PC-9 (cell line): ENCODE results near the gene RAB3GAP2. TPM values are rescaled to one million over a fixed set of nuclear protein-coding genes. Genes with fewer than 3 reads are reported as not detected.
"Not testable (repeated sequence)": the region's sequence is repeated elsewhere in the genome, so short reads cannot be mapped to it uniquely, and the experiment has no call there.

ENCODE experiments used
- BruUV-seq: library from RNA; stranded (reverse); fragments of 400-500 nt; replicated peaks from 2 replicates; lab custom pipeline; 2021; lab: Mats Ljungman, UMichigan
- CTCF ChIA-PET: fragments of 300-600 bp; sonication (Branson Sonifier 250); formaldehyde crosslinking; loops from one replicate; lab custom pipeline; 2022; ENCODE audit warnings: antibody characterized with exemption; lab: Charles Lee
- POLR2A ChIA-PET: fragments of 300-600 bp; sonication (Branson Sonifier 250); formaldehyde crosslinking; loops from one replicate; lab custom pipeline; 2022; ENCODE audit warnings: antibody characterized with exemption; ENCODE audit not compliant: unreplicated experiment; lab: Charles Lee
- DNase-seq, 2 experiments: peaks; one replicate each; pipeline versions ENCODE4 v3.0.0 to v3.0.0-alpha.2; 2015 to 2022; ENCODE audit warnings: mixed read lengths in 1 of 2
- H2AFZ ChIP-seq: fragments of 200-600 bp; sonication (generic); 2 replicates; pipeline ENCODE4 v1.8.1; 2017; ENCODE audit warnings: antibody characterized with exemption
- H3F3A ChIP-seq: fragments of 200-600 bp; sonication (generic); 2 replicates; pipeline ENCODE4 v1.8.1; 2017; ENCODE audit warnings: antibody characterized with exemption, mild to moderate bottlenecking, low read depth; ENCODE audit not compliant: insufficient read depth
- H3K27ac ChIP-seq: fragments of 200-600 bp; sonication (generic); 2 replicates; pipeline ENCODE4 v1.6.1; 2016; ENCODE audit warnings: mixed run types
- H3K27me3 ChIP-seq: fragments of 200-600 bp; sonication (generic); 2 replicates; pipeline ENCODE4 v1.6.1; 2016; ENCODE audit warnings: low read depth, mixed run types; ENCODE audit not compliant: insufficient read depth
- H3K36me3 ChIP-seq: fragments of 200-600 bp; sonication (generic); 2 replicates; pipeline ENCODE4 v1.6.1; 2016; ENCODE audit warnings: low read depth, mixed run types
- H3K4me1 ChIP-seq: fragments of 200-600 bp; sonication (generic); replicated peaks from 2 replicates; pipeline ENCODE4 v1.6.1; 2016; ENCODE audit warnings: mixed run types; ENCODE audit not compliant: insufficient read depth
- H3K4me2 ChIP-seq: fragments of 200-600 bp; sonication (generic); 2 replicates; pipeline ENCODE4 v1.6.1; 2017; ENCODE audit warnings: mixed run types
- H3K4me3 ChIP-seq: fragments of 200-600 bp; sonication (generic); 2 replicates; pipeline ENCODE4 v1.6.1; 2016; ENCODE audit warnings: mixed run types
- H3K79me2 ChIP-seq: fragments of 200-600 bp; sonication (generic); 2 replicates; pipeline ENCODE4 v1.6.1; 2017; ENCODE audit warnings: low read depth, mixed run types
- H3K9me2 ChIP-seq: fragments of 200-600 bp; sonication (generic); 2 replicates; pipeline ENCODE4 v1.8.1; 2017; ENCODE audit warnings: mild to moderate bottlenecking; ENCODE audit not compliant: insufficient read depth
- H3K9me3 ChIP-seq: fragments of 200-600 bp; sonication (generic); 2 replicates; pipeline ENCODE4 v1.8.1; 2016; ENCODE audit warnings: low read depth; ENCODE audit not compliant: insufficient read depth
- H4K20me1 ChIP-seq: fragments of 200-600 bp; sonication (generic); 2 replicates; pipeline ENCODE4 v1.8.1; 2017; ENCODE audit not compliant: insufficient read depth
- CTCF ChIP-seq: fragments of 200-600 bp; sonication (generic); conservative IDR thresholded peaks from 2 replicates; pipeline ENCODE4 v1.6.1; 2017; ENCODE audit warnings: mixed run types, antibody characterized with exemption, mild to moderate bottlenecking, moderate library complexity
- EZH2 ChIP-seq: fragments of 200-600 bp; sonication (generic); IDR thresholded peaks from 2 replicates; pipeline ENCODE4 v1.8.0; 2017; ENCODE audit warnings: antibody characterized with exemption, low read depth
- intact Hi-C: fragments of 100-400 bp; cut with micrococcal nuclease; formaldehyde crosslinking; loops from one replicate; pipeline ENCODE4 v1.10.0; 2022; ENCODE audit not compliant: unreplicated experiment
- total RNA-seq: library from RNA; stranded (reverse); gene quantifications from 2 replicates; pipeline ENCODE4 v1.2.3, GENCODE V29; 2021

The RAB3GAP2 gene
- total RNA-seq, 1 experiment from 2014 or later: 51.0 TPM

GRCh38 chr1:220176540-220176939 is 95.7 kb downstream of the RAB3GAP2 start:
- Histone ChIP-seq H3K9me3 (no peaks in the 10 kb centered on the region), H2AFZ (no peak overlapping the region), H3K4me3 (no peak overlapping the region), H3K79me2 (no peaks in the 10 kb centered on the region), H3K9me2 (no peaks in the 10 kb centered on the region), H3K4me2 (no peak overlapping the region), H4K20me1 (no peaks in the 10 kb centered on the region), H3K4me1 (no peaks in the 10 kb centered on the region), H3K27ac (no peak overlapping the region), H3F3A (0 out of 2 replicates have a peak, but pooled peaks cover 5% of the 10 kb centered on the region), H3K36me3 (peaks cover 5% of the 10 kb centered on the region; the same call in 1 of the 2 replicates), H3K27me3 (no peaks in the 10 kb centered on the region)
- no TSS peak for BruUV-seq
- DNase-seq: no peak
- no peak for TF ChIP-seq EZH2
- no peak for TF ChIP-seq CTCF
- intact Hi-C loops: no loop called here
- ChIA-PET POLR2A (interaction anchor here (0.7 kb wide), 1 partner anchor 23 kb away, joined by 3 read pairs; no protein-coding TSS in a partner anchor), CTCF (no interaction called here)

- H3K27ac ChIP-seq: no peak overlapping the region
- no TSS peak for BruUV-seq
- no peaks in the 10 kb centered on the region for H4K20me1 ChIP-seq
- H3K4me2 ChIP-seq: no peak overlapping the region
- H3K9me3 ChIP-seq: no peaks in the 10 kb centered on the region
- H3K36me3 ChIP-seq: peaks cover 26% of the 10 kb centered on the region
- no peak for DNase-seq
- no peak overlapping the region for H2AFZ ChIP-seq
- H3K9me2 ChIP-seq: no peaks in the 10 kb centered on the region
- no peaks in the 10 kb centered on the region for H3K4me1 ChIP-seq
- H3K4me3 ChIP-seq: no peak overlapping the region
- POLR2A ChIA-PET: no interaction called here
- CTCF ChIA-PET: no interaction called here
- no peak for TF ChIP-seq EZH2
- no peak for TF ChIP-seq CTCF
- peaks cover 5% of the 10 kb centered on the region; the same call in 1 of the 2 replicates for H3F3A ChIP-seq
- H3K27me3 ChIP-seq: no peaks in the 10 kb centered on the region
- intact Hi-C loops: no loop called here
- no peaks in the 10 kb centered on the region for H3K79me2 ChIP-seq
Observed at GRCh38 chr1:220170836-220171526, 101.3 kb downstream of the RAB3GAP2 start.

- H2AFZ ChIP-seq, H4K20me1 ChIP-seq, H3K27ac ChIP-seq, H3K4me1 ChIP-seq, H3K9me2 ChIP-seq, intact Hi-C loops, DNase-seq, H3K27me3 ChIP-seq, H3F3A ChIP-seq, H3K79me2 ChIP-seq, POLR2A ChIA-PET, BruUV-seq, H3K9me3 ChIP-seq, H3K4me3 ChIP-seq, H3K4me2 ChIP-seq, CTCF ChIA-PET: not testable (repeated sequence)
- H3K36me3 ChIP-seq: peaks cover 36% of the 10 kb centered on the region
Observed at GRCh38 chr1:220169887-220170286, 102.4 kb downstream of the RAB3GAP2 start.
